ENCODE results near the gene NIM1K. TPM values are rescaled to one million over a fixed set of nuclear protein-coding genes. Genes with fewer than 3 reads are reported as not detected.
"Not testable (repeated sequence)": the region's sequence is repeated elsewhere in the genome, so short reads cannot be mapped to it uniquely, and the experiment has no call there.

The NIM1K gene
- total RNA-seq, 1 experiment from 2014 or later, result 0.59 TPM

DNA sequence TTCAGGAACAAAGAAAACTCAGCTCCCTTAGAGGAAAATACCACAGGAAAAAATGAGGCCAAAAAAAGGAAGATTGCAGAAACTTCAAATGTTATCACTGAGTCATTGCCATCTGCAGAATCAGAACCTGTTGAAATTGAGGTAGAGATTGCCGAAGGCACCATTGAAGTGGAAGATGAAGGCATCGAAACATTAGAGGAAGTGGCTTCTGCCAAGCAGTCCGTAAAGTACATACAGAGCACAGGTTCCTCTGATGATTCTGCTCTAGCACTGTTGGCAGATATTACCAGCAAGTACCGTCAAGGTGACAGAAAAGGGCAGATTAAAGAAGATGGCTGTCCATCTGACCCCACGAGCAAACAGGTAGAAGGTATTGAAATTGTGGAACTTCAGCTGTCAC, 30.8 kb upstream of the NIM1K start:
- DNase-seq (ENCODE audit: low read depth, low spot score) (no peak), ATAC-seq (no peak)
- in situ Hi-C loops (cut with HindIII; ENCODE audit: low pct_unique_long_range_greater_than_20kb, low sequenced_read_pairs), result no loop called here
- no TSS peak for BruUV-seq (replicated peaks)
- Histone ChIP-seq H3K9me3 (ENCODE audit: control insufficient read depth, insufficient read depth, low read depth, low read length) (no peaks in the 10 kb centered on the region), H3K27ac (ENCODE audit: low read length) (no peak overlapping the region), H3K4me3 (ENCODE audit: low read depth in 2 of 2, low read length in 2 of 2) (no peak overlapping the region), H3K4me1 (ENCODE audit: control insufficient read depth, insufficient read depth, low read length) (no peaks in the 10 kb centered on the region), H3K36me3 (ENCODE audit: control insufficient read depth, insufficient read depth, low read length) (peaks cover 18% of the 10 kb centered on the region; the same call in 1 of the 2 replicates), H3K27me3 (ENCODE audit: control insufficient read depth, insufficient read depth, low read length) (no peaks in the 10 kb centered on the region)
- TF ChIP-seq TCF7L2 (IDR thresholded peaks at IDR 0.05; ENCODE audit: low read depth, low read length), result no peak
- no peak for TF ChIP-seq SIN3A (IDR thresholded peaks at IDR 0.05; ENCODE audit: borderline replicate concordance, insufficient read depth, low read depth, low read length)
- TF ChIP-seq CTCF (IDR thresholded peaks at IDR 0.05), result no peak
- no peak for TF ChIP-seq REST (IDR thresholded peaks at IDR 0.05; ENCODE audit: insufficient read depth in 1 of 2, low read depth in 2 of 2, low read length in 1 of 2)
- no peak for TF ChIP-seq POLR2AphosphoS5 (IDR thresholded peaks at IDR 0.05; ENCODE audit: low read depth, low read length)
- intact Hi-C loops (cut with micrococcal nuclease; ENCODE audit: unreplicated experiment), result no loop called here
- ChIA-PET CTCF (no interaction called here), POLR2A (no interaction called here)

DNA sequence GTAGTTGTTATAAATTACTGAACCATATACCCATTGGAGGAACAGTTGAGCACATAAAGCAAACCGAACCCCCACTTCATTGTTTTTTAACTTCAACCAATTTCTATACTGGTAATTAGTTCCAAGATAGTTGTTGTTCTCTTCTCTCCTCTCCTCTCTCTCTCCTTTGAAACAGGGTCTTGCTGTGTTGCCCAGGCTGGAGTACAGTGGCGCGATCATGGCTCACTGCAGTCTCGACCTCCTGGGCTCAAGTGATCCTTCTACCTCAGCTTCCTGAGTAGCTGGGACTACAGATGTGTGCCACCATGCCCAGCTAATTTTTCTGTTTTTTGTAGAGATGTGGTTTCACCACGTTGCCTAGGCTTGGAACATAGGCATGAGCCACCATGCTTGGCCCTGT, 27.2 kb upstream of the NIM1K start:
- in situ Hi-C loops (cut with HindIII; ENCODE audit: low pct_unique_long_range_greater_than_20kb, low sequenced_read_pairs); intact Hi-C loops (cut with micrococcal nuclease; ENCODE audit: unreplicated experiment): not testable (repeated sequence)

DNA sequence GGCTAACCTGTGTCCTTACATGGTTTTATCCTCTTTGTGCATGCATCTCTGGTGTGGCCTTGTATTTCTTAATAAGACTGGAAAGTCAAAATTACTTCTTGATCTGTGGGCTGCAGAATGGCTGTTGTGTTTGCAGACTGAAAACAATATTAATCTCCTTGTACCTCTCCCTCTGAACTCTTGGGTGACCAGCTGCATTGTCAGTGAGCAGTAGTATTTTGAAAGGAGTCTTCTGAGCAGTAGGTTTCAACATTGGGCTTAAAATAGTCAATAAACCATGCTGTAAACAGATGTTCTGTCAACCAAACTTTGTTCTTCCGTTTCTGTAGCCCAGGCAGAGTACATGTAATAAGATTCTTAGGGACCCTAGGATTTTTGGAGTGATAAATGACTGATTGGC, 26.7 kb upstream of the NIM1K start:
- POLR2A ChIA-PET, result no interaction called here
- H3K27ac ChIP-seq (ENCODE audit: low read length), result no peak overlapping the region
- CTCF ChIA-PET, result no interaction called here
- intact Hi-C loops (cut with micrococcal nuclease; ENCODE audit: unreplicated experiment), result no loop called here
- H3K9me3 ChIP-seq (ENCODE audit: control insufficient read depth, insufficient read depth, low read depth, low read length), result no peaks in the 10 kb centered on the region
- H3K36me3 ChIP-seq (ENCODE audit: control insufficient read depth, insufficient read depth, low read length), result peaks cover 20% of the 10 kb centered on the region; the same call in 1 of the 2 replicates
- TF ChIP-seq SIN3A (IDR thresholded peaks at IDR 0.05; ENCODE audit: borderline replicate concordance, insufficient read depth, low read depth, low read length), result no peak
- TF ChIP-seq POLR2AphosphoS5 (IDR thresholded peaks at IDR 0.05; ENCODE audit: low read depth, low read length), result no peak
- TF ChIP-seq TCF7L2 (IDR thresholded peaks at IDR 0.05; ENCODE audit: low read depth, low read length), result no peak
- no peak for TF ChIP-seq CTCF (IDR thresholded peaks at IDR 0.05)
- TF ChIP-seq REST (IDR thresholded peaks at IDR 0.05; ENCODE audit: insufficient read depth in 1 of 2, low read depth in 2 of 2, low read length in 1 of 2), result no peak
- H3K4me1 ChIP-seq (ENCODE audit: control insufficient read depth, insufficient read depth, low read length), result no peaks in the 10 kb centered on the region
- DNase-seq (ENCODE audit: low read depth, low spot score) (no peak), ATAC-seq (no peak)
- no TSS peak for BruUV-seq (replicated peaks)
- in situ Hi-C loops (cut with HindIII; ENCODE audit: low pct_unique_long_range_greater_than_20kb, low sequenced_read_pairs), result no loop called here
- no peak overlapping the region for H3K4me3 ChIP-seq (ENCODE audit: low read depth in 2 of 2, low read length in 2 of 2)
- H3K27me3 ChIP-seq (ENCODE audit: control insufficient read depth, insufficient read depth, low read length), result no peaks in the 10 kb centered on the region

More for the DNA sequence above, 27.2 kb upstream of the NIM1K start:
- ATAC-seq; H3K4me3 ChIP-seq (ENCODE audit: low read depth in 2 of 2, low read length in 2 of 2); DNase-seq (ENCODE audit: low read depth, low spot score); H3K27ac ChIP-seq (ENCODE audit: low read length); H3K4me1 ChIP-seq (ENCODE audit: control insufficient read depth, insufficient read depth, low read length); POLR2A ChIA-PET; BruUV-seq (replicated peaks); H3K9me3 ChIP-seq (ENCODE audit: control insufficient read depth, insufficient read depth, low read depth, low read length); CTCF ChIA-PET; H3K27me3 ChIP-seq (ENCODE audit: control insufficient read depth, insufficient read depth, low read length): not testable (repeated sequence)
- H3K36me3 ChIP-seq (ENCODE audit: control insufficient read depth, insufficient read depth, low read length), result peaks cover 20% of the 10 kb centered on the region; the same call in 1 of the 2 replicates

All from Panc1 (cell line).